ENCODE data around the gene KIF25. TPM values are rescaled to one million over a fixed set of nuclear protein-coding genes. Genes with fewer than 3 reads are reported as not detected.

KIF25 gene
- total RNA-seq, 1 experiment from 2014 or later: not detected

- DNase-seq (ENCODE audit: low read depth): no peak
Measured at GRCh38 chr6:168089186-168090063, 92.0 kb downstream of the KIF25 start.

- no peak for DNase-seq (ENCODE audit: low read depth)
Measured at GRCh38 chr6:168090064-168090690, 92.7 kb downstream of the KIF25 start.

- no peak for DNase-seq (ENCODE audit: low read depth)
Measured at GRCh38 chr6:168090706-168091105, 93.2 kb downstream of the KIF25 start.

- DNase-seq (ENCODE audit: low read depth): no peak
Measured at GRCh38 chr6:168091381-168092264, 94.2 kb downstream of the KIF25 start.

GRCh38 chr6:168092541-168092940 is 95.1 kb downstream of the KIF25 start:
- no peak for DNase-seq (ENCODE audit: low read depth)

GRCh38 chr6:168093071-168093505 is 95.6 kb downstream of the KIF25 start:
- no peak for DNase-seq (ENCODE audit: low read depth)

- DNase-seq (ENCODE audit: low read depth): no peak
Measured at GRCh38 chr6:168093634-168094033, 96.2 kb downstream of the KIF25 start.

Other genes with a start within 250 kb of the KIF25 start
- gene AFDN, start 170.8 kb upstream of the KIF25 start, total RNA-seq (2014; rRNA removed; shearing (Covaris generic)): 19.5 and 24.1 TPM in 2 replicates
- gene FRMD1, start 81.5 kb downstream of the KIF25 start, total RNA-seq (2014; rRNA removed; shearing (Covaris generic)): 0.03 TPM in 1 of 2 replicates, not detected in the other